GM12878 (cell line): ENCODE results near the gene RIN1. TPM values are rescaled to one million over a fixed set of nuclear protein-coding genes. Genes with fewer than 3 reads are reported as not detected.

Source experiments
- ATAC-seq: fragments of 200-7000 bp; cut with Tn5 transposase; 3 replicates; pipeline ENCODE4 v1.9.1; 2020; ENCODE audit warnings: mild to moderate bottlenecking, moderate library complexity
- BruUV-seq: library from RNA; stranded (reverse); fragments of 400-500 nt; replicated peaks from 2 replicates; lab custom pipeline; 2021; lab: Mats Ljungman, UMichigan
- CTCF ChIA-PET: fragments of 300-600 bp; sonication (Branson Sonifier 250); formaldehyde crosslinking; extraction: SDS; loops from one replicate; lab custom pipeline; 2021; ENCODE audit warnings: inconsistent platforms; lab: Yijun Ruan, JAX
- POLR2A ChIA-PET: fragments of 350-600 bp; formaldehyde crosslinking; extraction: SDS; loops from one replicate; lab custom pipeline; 2021; ENCODE audit warnings: inconsistent platforms; lab: Charles Lee
- RAD21 ChIA-PET: fragments of 300-600 bp; sonication (Branson Sonifier 250); formaldehyde crosslinking; loops from one replicate; lab custom pipeline; 2023; ENCODE audit warnings: antibody characterized with exemption; ENCODE audit not compliant: unreplicated experiment; lab: Charles Lee
- SMC1A ChIA-PET: fragments of 300-600 bp; sonication (Branson Sonifier 250); formaldehyde crosslinking; loops from one replicate; lab custom pipeline; 2023; ENCODE audit not compliant: unreplicated experiment, uncharacterized antibody; lab: Charles Lee
- DNase-seq: peaks from one replicate; pipeline ENCODE4 v3.0.0-alpha.2; 2011; ENCODE audit warnings: low read depth, low spot score
- FAIRE-seq: peaks from 3 replicates; lab custom pipeline; 2011; peaks lifted over from hg19 to GRCh38; lab: Jason Lieb, UNC
- H2AFZ ChIP-seq: 2 replicates; pipeline ENCODE4 v1.6.0; 2011; ENCODE audit warnings: low read depth, low read length, control low read depth; ENCODE audit not compliant: control insufficient read depth
- H3K27ac ChIP-seq: 2 replicates; pipeline ENCODE4 v1.5.1; 2011; ENCODE audit warnings: control low read depth; ENCODE audit not compliant: control insufficient read depth, insufficient read depth
- H3K27me3 ChIP-seq, 2 experiments: replicated peaks in 1 of 2; 2 replicates each; pipeline versions ENCODE4 v1.6.0 to v1.6.1; 2011; ENCODE audit warnings: low read length in 1 of 2; ENCODE audit not compliant: control insufficient read depth in 2 of 2, insufficient read depth in 2 of 2
- H3K36me3 ChIP-seq, 2 experiments: 2 replicates each; pipeline ENCODE4 v1.5.1; 2011; ENCODE audit warnings: low read length in 1 of 2; ENCODE audit not compliant: control insufficient read depth in 2 of 2, insufficient read depth in 2 of 2
- H3K4me1 ChIP-seq: 2 replicates; pipeline ENCODE4 v1.6.1; 2011; ENCODE audit warnings: mild to moderate bottlenecking, low read length, moderate library complexity, mixed read lengths; ENCODE audit not compliant: control insufficient read depth, insufficient read depth
- H3K4me2 ChIP-seq: 2 replicates; pipeline ENCODE4 v1.6.0; 2011; ENCODE audit warnings: control low read depth; ENCODE audit not compliant: control insufficient read depth, insufficient read depth
- H3K4me3 ChIP-seq: fragments of 200-600 bp; sonication (generic); 2 replicates; pipeline ENCODE4 v1.5.1; 2016
- H3K79me2 ChIP-seq: 2 replicates; pipeline ENCODE4 v1.6.0; 2011; ENCODE audit warnings: low read length; ENCODE audit not compliant: control insufficient read depth, insufficient read depth
- H3K9ac ChIP-seq: 2 replicates; pipeline ENCODE4 v1.8.0; 2011; ENCODE audit warnings: low read length, control low read depth, mixed read lengths; ENCODE audit not compliant: control insufficient read depth, insufficient read depth
- H3K9me3 ChIP-seq: replicated peaks from 3 replicates; pipeline ENCODE4 v1.5.1; 2011; ENCODE audit warnings: mild to moderate bottlenecking, low read length; ENCODE audit not compliant: control insufficient read depth, insufficient read depth
- H4K20me1 ChIP-seq: 2 replicates; pipeline ENCODE4 v1.6.0; 2011; ENCODE audit not compliant: control insufficient read depth, insufficient read depth
- CREB1 ChIP-seq: IDR thresholded peaks from 2 replicates; pipeline ENCODE4 v1.6.1; 2012; ENCODE audit warnings: low read depth, mild to moderate bottlenecking, inconsistent platforms
- POLR2A ChIP-seq: IDR thresholded peaks from 2 replicates; pipeline ENCODE4 v1.6.1; 2011; ENCODE audit warnings: low read depth, mild to moderate bottlenecking, low read length
- RUNX3 ChIP-seq: IDR thresholded peaks from 2 replicates; pipeline ENCODE4 v1.6.1; 2012; ENCODE audit warnings: low read length, inconsistent platforms
- TAF1 ChIP-seq: IDR thresholded peaks from 2 replicates; pipeline ENCODE4 v1.6.1; 2011; ENCODE audit warnings: mild to moderate bottlenecking, low read depth, low read length, borderline replicate concordance
- TARDBP ChIP-seq: IDR thresholded peaks from 2 replicates; pipeline ENCODE4 v1.6.1; 2016; ENCODE audit warnings: borderline replicate concordance
- ZNF274 ChIP-seq: IDR thresholded peaks from one replicate; pipeline ENCODE4 v1.8.0; 2011; ENCODE audit not compliant: insufficient read length, insufficient read depth
- WGBS: methylation state at CpG from one replicate; pipeline ENCODE4 v1.1.6; 2016; ENCODE audit warnings: low lambda C conversion rate; ENCODE audit not compliant: insufficient replicate concordance, insufficient coverage; ENCODE audit errors: missing lambda C conversion rate; 5-methylcytosine and 5-hydroxymethylcytosine counted together
- in situ Hi-C: fragments of 300-500 bp; cut with MboI; formaldehyde crosslinking; loops from 9 replicates; pipeline ENCODE4 v1.14.3; 2018; ENCODE audit warnings: mixed read lengths
- intact Hi-C: fragments of 100-400 bp; cut with micrococcal nuclease; formaldehyde crosslinking; loops from one replicate; pipeline ENCODE4 v1.14.2; 2022; ENCODE audit not compliant: unreplicated experiment
- polyA plus RNA-seq, 11 experiments: library from polyadenylated mRNA; depleted of rRNA in 4 of 11; unstranded in 6 of 11; stranded (reverse) in 5 of 11; fragments of >200 nt; fragmentation: Nextera tagmentation in 4 of 11; fragmentation: Illumina TruSeq in 1 of 11; extraction: Ambion mirVana in 4 of 11; extraction: Trizol in 1 of 11; gene quantifications; 1 replicate in 1 of 11; 2 replicates in 10 of 11; pipeline versions ENCODE4 v1.2.1 to v1.2.3, GENCODE V29; 2011 to 2016; ENCODE audit warnings: inconsistent platforms in 2 of 11, missing spikeins in 2 of 11, low read depth in 1 of 11
- total RNA-seq, 4 experiments: library from RNA; depleted of rRNA in 3 of 4; stranded (reverse); fragments of >200 nt in 3 of 4; fragmentation: Illumina TruSeq in 1 of 4; extraction: Trizol in 1 of 4; gene quantifications; 2 replicates each; pipeline versions ENCODE4 v1.2.1 to v1.2.3, GENCODE V29; 2013 to 2021
- TF ChIP-seq, protein P1 (sequence below): IDR thresholded peaks from 2 replicates; pipeline ENCODE4 v1.6.1; 2012; ENCODE audit warnings: low read depth, low read length, improper control_type of control experiment

RIN1 gene
- total and polyA plus RNA-seq, 10 of the 15 experiments (the other 5 are each of a cell fraction or from before 2014, with no cell fraction given), result 0.04 to 0.69 (median 0.22) TPM; not detected in 1

DNA sequence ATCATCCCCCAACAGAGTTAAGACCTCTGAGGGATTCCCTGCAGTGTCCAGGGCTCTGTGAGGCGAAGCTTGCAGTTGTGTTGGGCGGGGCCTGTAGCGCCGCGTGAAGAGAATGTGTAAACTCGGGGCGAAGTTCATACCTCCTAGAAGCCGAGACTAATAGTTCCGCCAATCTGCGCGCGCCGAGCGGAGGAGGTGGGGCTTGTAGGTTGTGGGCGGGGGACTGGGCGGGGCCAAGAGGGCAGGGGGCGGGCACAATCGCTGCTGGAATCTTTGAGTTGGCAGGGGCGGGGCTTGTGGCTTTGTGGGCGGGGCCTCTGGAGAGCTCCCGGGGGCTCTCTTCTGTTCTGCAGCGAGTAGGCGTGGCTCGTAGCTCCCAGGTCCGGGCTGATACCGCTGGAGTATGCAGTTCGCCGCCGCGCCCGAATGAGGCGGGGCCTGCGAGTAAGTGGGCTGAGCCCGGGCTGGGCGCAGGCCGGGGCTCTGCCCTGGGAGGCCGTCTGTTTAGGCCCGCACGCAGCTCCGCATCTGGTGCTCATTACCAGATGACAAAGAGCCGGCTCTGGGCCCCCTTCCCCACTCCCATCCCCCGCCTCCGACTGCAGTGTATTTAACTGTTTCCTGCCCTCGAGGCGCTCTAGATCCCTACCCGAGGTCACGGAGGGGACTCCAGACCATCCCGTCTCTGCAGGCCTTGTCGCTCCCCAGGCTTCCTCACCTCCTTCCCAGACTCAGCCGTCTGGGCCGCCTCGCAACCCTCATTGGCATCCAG lies 23.5 kb downstream of the RIN1 start:
- no peak for DNase-seq
- no peaks in the 10 kb centered on the region; a peak in 1 of 4 replicates for H3K27me3 ChIP-seq
- POLR2A ChIA-PET, result interaction anchor here (0.5 to 2.9 kb wide), 18 partner anchors 16 to 1041 kb away, joined by 3 to 19 read pairs (median 4); partner anchors contain the start of genes BRMS1, CCDC87, MRPL11 and POLD4

More for the DNA sequence above, 23.5 kb downstream of the RIN1 start:
- no peaks in the 10 kb centered on the region for H4K20me1 ChIP-seq
- intact Hi-C loops (loop anchor here (1.0 to 2.0 kb wide), 2 partner anchors 16 to 32 kb away; partner anchors contain the start of gene BRMS1), in situ Hi-C loops (no loop called here)
- TF ChIP-seq ZNF274, result no peak
- peak; percentile 34; the same call in 1 of the 2 replicates for TF ChIP-seq RUNX3
- TF ChIP-seq, protein P1, sequence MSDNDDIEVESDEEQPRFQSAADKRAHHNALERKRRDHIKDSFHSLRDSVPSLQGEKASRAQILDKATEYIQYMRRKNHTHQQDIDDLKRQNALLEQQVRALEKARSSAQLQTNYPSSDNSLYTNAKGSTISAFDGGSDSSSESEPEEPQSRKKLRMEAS, result peak; percentile 22; the same call in 1 of the 2 replicates
- peak; percentile 1; the same call in 1 of the 2 replicates for TF ChIP-seq TAF1
- peak; percentile 26 for TF ChIP-seq POLR2A
- TF ChIP-seq CREB1, result no peak
- TF ChIP-seq TARDBP, result 0 out of 2 replicates have a peak, but pooled peaks have one; percentile 20
- peak overlapping the region; percentile 99 for H2AFZ ChIP-seq
- ChIA-PET SMC1A (interaction anchor here (0.5 to 2.8 kb wide), 22 partner anchors 9 to 411 kb away, joined by 3 to 33 read pairs (median 4); partner anchors contain the start of genes B4GAT1, BRMS1, MRPL11 and NPAS4), CTCF (interaction anchor here (0.6 to 6.3 kb wide), 27 partner anchors 9 to 1170 kb away, joined by 3 to 166 read pairs (median 7); partner anchors contain the start of genes AIP, B4GAT1, BRMS1 and MRPL11), RAD21 (interaction anchor here (0.5 to 3.0 kb wide), 31 partner anchors 9 to 1089 kb away, joined by 3 to 49 read pairs (median 5); partner anchors contain the start of genes B4GAT1, DPP3, MRPL11 and PELI3)
- no peaks in the 10 kb centered on the region for H3K79me2 ChIP-seq
- no peaks in the 10 kb centered on the region for H3K36me3 ChIP-seq
- no peaks in the 10 kb centered on the region for H3K9me3 ChIP-seq
- FAIRE-seq (peak; percentile 89), ATAC-seq (peak; percentile 87)
- no peak overlapping the region for H3K9ac ChIP-seq
- peak overlapping the region; percentile 66 for H3K4me3 ChIP-seq
- BruUV-seq, result no TSS peak
- 11% methylated on average over 48 of the region's 52 CpGs for WGBS
- peak overlapping the region; percentile 47; the same call in 1 of the 2 replicates for H3K27ac ChIP-seq
- peak overlapping the region; percentile 93 for H3K4me2 ChIP-seq
- H3K4me1 ChIP-seq, result peaks cover 7% of the 10 kb centered on the region
